HG03066 (cell line): ENCODE results near the gene HINT2.

ENCODE experiments used
- ATAC-seq: cut with Tn5 transposase; IDR thresholded peaks from one replicate; pipeline ENCODE4 v1.9.1; 2021; ENCODE audit warnings: low read depth; ENCODE audit not compliant: unreplicated experiment

HINT2 gene

DNA sequence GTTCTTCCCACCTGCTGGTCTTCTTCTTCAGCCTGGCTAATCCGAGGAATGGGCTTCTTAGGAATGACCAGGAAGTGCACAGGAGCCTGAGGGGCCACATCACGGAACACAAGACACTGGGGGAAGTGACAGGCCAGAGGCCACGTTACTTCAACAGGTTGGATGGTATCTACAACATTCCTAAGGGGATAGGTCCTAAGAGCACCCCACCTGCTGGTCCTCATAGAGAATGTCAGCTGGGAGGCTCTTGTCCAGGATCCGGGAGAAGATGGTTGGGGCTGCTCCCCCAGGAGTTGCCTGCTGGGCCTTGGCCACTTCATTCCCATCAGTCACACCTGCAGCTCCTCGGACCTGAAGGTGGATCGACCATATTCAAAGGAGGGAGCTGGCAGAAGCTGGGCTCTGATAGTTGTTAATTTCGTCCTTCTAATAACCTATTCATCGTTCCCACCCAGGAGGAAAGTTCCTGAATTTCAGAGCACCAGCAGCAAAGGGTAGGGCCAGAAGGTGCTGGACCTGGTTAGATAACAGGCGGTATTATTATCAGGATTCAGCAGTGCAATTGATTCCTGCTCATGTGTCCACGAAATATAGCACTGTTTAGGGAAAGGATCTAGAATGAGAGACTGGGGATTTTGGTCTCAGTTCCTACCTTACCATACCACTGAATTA, 1.3 kb downstream of the HINT2 start:
- no peak for ATAC-seq

GRCh38 chr9:35812025-35812602, 2.7 kb downstream of the HINT2 start, which contains the start of gene SPAG8:
TSS of gene SPAG8 (minus strand) at chr9:35812262. CDS start at chr9:35812147, 115 bp downstream.
- peak; percentile 52 for ATAC-seq

GRCh38 chr9:35811381-35812024, 3.3 kb downstream of the HINT2 start:
- no peak for ATAC-seq

- ATAC-seq, result no peak
Observed at GRCh38 chr9:35810122-35810521, 4.7 kb downstream of the HINT2 start.

DNA sequence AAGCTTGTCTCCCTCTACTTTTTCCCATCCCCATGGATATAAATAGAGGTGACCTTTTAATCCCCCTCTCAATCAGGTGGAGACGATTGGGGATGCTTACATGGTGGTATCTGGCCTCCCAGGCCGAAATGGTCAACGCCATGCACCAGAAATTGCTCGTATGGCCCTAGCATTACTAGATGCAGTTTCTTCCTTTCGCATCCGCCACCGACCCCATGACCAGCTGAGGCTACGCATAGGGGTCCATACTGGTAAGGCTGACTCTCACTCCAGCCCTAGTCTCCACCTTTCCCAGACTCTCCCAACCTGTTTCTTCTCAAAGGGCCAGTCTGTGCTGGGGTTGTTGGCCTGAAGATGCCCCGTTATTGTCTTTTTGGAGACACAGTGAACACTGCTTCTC, 6.4 kb downstream of the HINT2 start:
- ATAC-seq, result no peak

DNA sequence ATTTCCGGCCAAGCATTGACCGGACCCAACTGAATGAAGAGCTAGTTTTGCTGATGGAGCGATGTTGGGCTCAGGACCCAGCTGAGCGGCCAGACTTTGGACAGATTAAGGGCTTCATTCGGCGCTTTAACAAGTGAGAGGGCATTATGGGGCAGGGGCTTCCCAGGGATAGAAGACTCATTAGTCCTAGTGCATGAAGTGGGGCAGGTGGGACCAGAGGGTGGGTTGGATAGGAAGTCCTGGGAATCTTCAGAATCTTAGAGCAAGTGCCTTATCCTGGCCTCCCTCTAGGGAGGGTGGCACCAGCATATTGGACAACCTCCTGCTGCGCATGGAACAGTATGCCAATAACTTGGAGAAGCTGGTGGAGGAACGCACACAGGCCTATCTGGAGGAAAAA, 8.7 kb downstream of the HINT2 start:
- no peak for ATAC-seq

GRCh38 chr9:35801328-35802128, 13.3 kb downstream of the HINT2 start:
- ATAC-seq, result no peak

DNA sequence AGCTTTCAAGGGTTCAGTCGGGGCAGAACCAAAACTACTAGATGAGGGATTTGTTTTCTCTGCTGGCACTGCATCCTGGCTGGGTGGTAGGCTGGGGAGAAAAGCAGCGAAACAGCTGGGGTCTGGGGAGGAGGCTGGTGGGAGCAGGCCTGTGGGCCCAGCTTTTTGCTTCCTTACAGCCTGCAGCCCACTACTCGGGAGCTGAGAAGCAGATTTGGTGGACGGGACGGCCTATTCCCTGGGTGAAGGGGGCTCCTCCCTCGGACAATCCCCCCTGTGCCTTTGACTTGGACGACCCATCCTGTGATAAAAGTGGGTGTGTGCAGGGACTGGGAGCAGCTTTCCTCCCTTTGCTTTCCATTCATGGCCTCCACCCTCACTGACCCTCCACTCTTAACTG, 14.3 kb downstream of the HINT2 start:
- no peak for ATAC-seq

DNA sequence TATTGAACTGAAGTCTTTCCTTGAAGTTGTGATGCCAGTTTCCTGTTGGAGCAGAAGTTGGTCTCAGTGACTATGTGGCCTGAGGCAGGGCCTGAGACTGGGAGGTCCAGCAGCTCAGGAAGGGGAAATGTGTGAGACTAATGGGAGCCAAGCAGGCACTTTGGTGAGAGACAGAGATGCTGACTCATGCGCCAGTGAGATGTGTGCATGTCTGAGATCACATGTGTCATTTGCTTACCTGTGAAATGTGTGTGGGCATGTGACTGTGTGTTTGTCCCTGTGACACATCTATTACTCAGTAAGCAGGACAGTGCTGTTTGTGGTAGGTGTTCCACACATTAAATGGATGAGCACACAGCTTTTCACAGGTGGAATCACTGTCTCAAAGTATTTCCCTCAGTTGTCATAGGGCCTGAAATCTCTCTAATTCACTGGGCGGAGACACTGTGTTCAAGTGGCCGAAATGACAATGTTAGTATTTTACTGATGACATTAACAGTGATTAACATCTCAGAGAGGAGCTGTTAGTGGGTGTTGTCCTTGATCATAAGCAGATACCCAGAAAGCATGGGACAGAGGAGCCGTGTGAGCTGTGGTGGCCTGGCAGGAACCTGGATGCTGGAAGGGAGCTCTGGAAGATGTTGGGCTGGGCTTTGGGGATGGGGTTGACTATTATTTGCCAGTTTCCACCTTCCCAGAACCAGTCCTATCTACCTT, 16.0 kb downstream of the HINT2 start:
- ATAC-seq, result no peak

GRCh38 chr9:35797311-35798109, 17.3 kb downstream of the HINT2 start:
- no peak for ATAC-seq

- no peak for ATAC-seq
Observed at GRCh38 chr9:35795695-35796094, 19.1 kb downstream of the HINT2 start.

GRCh38 chr9:35793461-35793860, 21.4 kb downstream of the HINT2 start:
- no peak for ATAC-seq

- no peak for ATAC-seq
Observed at GRCh38 chr9:35792826-35793225, 22.0 kb downstream of the HINT2 start.

GRCh38 chr9:35792024-35792813, 22.6 kb downstream of the HINT2 start:
- ATAC-seq, result no peak

- ATAC-seq, result no peak
Observed at GRCh38 chr9:35791297-35791921, 23.4 kb downstream of the HINT2 start, which contains the start of gene NPR2. TSS of gene NPR2 (plus strand) at chr9:35791591. CDS start at chr9:35792409, 818 bp downstream.

DNA sequence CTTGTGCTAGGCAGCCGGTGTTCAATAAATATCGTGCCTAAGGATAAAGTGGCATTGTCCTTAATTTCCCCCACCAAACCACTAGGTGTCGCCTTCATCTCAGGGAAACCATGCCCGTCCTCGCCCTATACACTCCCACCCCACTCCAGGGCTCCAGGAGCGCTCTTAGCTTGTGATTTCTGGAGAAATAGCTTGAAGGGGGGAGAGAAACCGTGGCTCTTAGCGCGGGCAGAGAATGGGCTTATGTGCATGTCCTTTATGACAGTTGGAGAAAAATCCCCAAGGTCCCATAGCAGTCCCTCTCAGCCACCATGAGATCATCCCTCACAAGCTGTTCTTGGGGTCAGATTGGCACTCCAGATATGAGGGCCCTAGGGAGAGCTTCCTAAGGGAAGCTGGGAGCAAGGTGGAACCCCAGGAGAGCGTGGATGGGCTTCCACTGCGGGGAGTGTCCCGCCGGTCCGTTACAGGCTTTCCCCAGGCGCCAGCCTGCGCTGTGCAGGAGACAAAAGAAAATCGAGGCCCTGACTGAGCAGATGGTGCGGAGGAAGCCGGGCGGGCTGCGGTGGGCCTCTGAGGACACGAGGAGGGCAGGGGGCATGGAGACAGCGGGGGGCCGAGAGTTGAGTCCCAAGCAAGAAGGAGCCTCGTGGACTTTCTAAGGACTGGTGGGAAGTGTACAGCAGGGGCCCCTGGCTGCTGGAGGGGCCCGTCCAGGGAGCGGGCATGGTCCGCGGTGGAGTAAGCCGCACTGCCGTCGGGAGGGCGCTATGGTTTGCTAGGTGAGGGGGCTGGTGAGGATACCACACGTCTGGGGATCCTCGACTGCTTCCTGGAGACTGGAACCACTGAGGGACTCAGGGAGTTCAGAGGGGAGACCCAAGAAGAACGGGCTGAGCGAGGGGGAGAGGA, 24.2 kb downstream of the HINT2 start:
- ATAC-seq, result no peak

DNA sequence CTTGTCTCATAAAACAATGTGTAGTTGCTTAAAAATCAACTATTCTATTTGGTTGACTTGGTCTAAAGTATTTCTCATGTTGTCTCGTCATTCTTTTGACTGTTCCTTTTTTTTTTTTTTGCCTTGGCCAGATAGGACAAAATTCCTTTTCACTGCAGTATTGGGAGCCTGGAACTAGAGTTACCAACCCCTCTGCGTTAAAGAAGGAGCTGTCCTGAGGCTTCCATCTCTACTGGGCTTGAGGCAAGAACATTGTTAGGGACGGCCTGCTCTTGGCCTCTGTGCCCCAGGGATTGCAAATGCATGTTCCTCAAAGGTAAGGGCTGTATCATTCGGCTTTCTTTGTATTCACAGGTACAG, 24.8 kb downstream of the HINT2 start:
- ATAC-seq, result no peak
